Globus pallidus (tissue), 1 donor: ENCODE results near the gene SLC44A4.
A peak's percentile ranks its signal among the peaks of the same experiment; 100 is the strongest.
"Not testable (repeated sequence)": the region's sequence is repeated elsewhere in the genome, so short reads cannot be mapped to it uniquely, and the experiment has no call there.

ENCODE experiments used
- DNase-seq: peaks from one replicate; pipeline ENCODE4 v3.0.0-alpha.2; 2015; ENCODE audit warnings: low spot score

SLC44A4 gene

DNA sequence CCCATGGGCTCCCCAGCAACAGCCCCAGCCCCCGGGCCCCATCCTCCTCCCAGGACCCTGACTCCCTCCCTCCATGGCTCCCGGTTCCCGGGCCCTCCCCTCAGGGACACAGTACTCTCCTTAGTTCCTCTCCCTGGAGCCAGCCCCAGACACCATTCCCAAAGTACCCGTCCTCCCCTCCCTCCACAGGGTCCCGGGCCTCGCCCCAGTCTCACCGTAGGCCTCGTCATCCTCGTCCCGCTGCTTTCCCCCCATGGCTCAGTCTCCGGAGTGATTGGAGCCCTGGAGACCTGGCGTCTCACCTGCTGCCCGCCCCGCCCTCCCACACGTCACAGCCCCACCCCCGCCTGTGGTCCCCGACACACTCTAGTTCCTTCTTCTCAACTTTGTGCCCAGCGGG, at the start of gene SLC44A4:
TSS of gene SLC44A4 (minus strand) at position 272 of the 400 bp plus-strand sequence. CDS start at position 255, 17 bp downstream.
- DNase-seq = no peak

GRCh38 chr6:31928672-31928939, 49.8 kb upstream of the SLC44A4 start:
- DNase-seq = no peak

GRCh38 chr6:31927863-31928671, 49.3 kb upstream of the SLC44A4 start:
- DNase-seq = no peak

DNA sequence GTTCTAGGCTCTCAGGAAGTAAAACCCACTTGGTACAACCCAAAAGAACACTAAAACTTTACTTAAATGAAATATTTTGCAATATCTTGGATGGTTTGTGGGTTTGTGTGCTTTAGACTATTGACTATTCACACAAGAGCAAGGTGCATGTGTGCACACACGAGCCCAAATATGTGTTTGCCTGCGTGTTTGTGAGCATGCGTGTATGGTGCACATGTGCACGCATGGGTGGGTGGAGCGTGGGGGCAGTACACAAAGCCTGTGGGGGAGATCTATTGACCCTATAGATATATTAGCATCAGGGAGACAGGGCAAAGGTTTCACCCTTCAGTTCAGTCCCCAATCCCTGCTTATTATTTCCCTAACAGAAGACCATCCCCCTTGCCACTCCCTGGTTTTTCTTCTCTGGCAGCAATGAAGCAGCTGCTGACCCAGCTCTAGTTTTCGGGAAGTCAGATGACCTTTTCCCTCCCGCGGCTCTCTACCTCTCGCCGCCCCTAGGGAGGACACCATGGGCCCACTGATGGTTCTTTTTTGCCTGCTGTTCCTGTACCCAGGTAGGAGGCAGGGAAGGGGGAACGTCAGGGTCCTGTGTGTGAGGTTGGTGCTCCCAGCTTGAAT, 48.6 kb upstream of the SLC44A4 start, which contains the start of gene C2:
TSS of gene C2 (plus strand) at position 476 of the 621 bp plus-strand sequence. CDS start at position 512, 36 bp downstream.
- no peak for DNase-seq

DNA sequence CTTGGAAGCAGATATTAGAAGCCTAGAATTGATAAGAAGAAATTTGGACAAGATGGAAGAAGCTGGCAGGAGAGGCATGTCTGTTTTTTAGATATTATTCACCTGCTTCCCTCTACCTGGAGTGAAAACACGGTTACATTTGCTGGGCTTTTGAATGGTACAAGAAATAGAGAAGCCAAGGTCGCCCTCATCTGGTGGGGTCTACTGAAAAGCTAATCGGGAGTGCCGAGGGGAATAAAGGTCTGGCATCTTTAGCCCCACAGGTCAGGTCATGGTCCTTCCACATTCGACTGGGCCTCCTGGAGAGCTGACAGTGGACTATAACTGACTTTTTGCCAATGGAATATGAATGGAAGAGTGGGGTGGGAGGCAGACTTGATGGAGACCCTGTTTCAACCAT, 44.1 kb upstream of the SLC44A4 start:
- DNase-seq = no peak

- DNase-seq = no peak
Measured at GRCh38 chr6:31920811-31921210, 42.0 kb upstream of the SLC44A4 start.

- DNase-seq = no peak
Measured at GRCh38 chr6:31919624-31920303, 41.0 kb upstream of the SLC44A4 start.

- DNase-seq = no peak
Measured at GRCh38 chr6:31918069-31918720, 39.4 kb upstream of the SLC44A4 start.

- DNase-seq = no peak
Measured at GRCh38 chr6:31915756-31916155, 37.0 kb upstream of the SLC44A4 start.

GRCh38 chr6:31915351-31915750, 36.6 kb upstream of the SLC44A4 start:
- DNase-seq = no peak

GRCh38 chr6:31911826-31912585, 33.2 kb upstream of the SLC44A4 start:
- no peak for DNase-seq

- DNase-seq = not testable (repeated sequence)
Measured at GRCh38 chr6:31909298-31909697, 30.5 kb upstream of the SLC44A4 start.

GRCh38 chr6:31908791-31909190, 30.0 kb upstream of the SLC44A4 start:
- no peak for DNase-seq

DNA sequence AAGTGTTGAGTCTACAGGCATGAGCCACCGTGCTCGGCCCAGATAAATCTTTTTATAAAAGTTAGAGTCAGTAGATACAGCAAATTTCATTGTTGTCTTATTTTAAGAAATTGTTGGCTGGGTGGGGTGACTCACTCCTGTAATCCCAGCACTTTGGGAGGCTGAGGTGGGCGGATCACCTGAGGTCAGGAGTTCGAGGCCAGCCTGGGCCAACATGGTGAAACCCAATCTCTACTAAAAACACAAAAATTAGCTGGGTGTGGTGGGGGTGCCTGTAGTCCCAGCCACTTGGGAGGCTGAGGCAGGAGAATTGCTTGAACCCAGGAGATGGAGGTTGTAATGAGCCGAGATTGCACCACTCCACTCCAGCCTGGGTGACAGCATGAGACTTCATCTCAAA, 29.5 kb upstream of the SLC44A4 start:
- not testable (repeated sequence) for DNase-seq

DNA sequence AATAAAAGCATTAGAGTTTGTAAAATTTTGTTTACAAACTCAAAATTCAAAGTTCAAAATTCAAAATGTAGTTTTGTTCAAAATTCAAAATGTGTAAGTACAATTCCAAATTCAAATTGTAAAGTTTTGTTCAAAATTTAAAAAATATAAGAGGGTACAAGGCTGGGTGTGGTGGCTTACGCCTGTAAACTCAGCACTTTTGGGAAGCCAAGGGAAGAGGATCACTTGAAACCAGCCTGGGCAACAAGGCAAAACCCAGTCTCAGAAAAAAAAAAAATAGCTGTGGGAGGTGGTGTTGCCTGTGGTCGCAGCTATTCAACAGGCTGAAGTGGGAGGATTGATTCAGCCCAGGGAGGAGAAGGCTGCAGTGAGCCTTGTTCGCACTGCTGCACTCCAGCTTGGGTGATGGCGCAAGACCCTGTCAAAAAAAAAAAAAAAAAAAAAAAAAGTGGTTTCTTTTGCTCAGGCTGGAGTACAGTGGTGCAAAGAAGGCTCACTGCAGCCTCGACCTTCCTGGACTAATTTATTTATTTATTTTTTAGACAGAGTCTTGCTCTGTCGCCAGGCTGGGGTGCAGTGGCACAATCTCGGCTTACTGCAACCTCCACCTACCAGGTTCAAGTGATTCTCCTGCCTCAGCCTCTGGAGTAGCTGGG, 28.5 kb upstream of the SLC44A4 start:
- DNase-seq = no peak

DNA sequence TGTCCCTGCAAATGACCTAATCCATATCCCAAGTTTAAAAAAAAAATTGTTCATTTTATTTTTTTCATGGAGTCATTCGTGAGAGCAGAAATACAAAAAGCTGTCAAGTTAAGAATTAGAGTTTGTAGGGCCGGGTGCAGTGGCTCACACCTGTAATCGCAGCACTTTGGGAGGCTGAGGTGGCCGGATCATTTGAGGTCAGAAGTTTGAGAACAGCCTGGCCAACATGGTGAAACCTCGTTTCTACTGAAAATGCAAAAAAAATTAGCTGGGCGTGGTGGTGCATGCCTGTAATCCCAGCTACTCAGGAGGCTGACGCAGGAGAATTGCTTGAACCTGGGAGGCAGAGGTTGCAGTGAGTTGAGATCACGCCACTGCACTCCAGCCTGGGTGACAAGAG, 27.9 kb upstream of the SLC44A4 start:
- not testable (repeated sequence) for DNase-seq

- no peak for DNase-seq
Measured at GRCh38 chr6:31906122-31906521, 27.3 kb upstream of the SLC44A4 start.

- no peak for DNase-seq
Measured at GRCh38 chr6:31905041-31905440, 26.2 kb upstream of the SLC44A4 start.

DNA sequence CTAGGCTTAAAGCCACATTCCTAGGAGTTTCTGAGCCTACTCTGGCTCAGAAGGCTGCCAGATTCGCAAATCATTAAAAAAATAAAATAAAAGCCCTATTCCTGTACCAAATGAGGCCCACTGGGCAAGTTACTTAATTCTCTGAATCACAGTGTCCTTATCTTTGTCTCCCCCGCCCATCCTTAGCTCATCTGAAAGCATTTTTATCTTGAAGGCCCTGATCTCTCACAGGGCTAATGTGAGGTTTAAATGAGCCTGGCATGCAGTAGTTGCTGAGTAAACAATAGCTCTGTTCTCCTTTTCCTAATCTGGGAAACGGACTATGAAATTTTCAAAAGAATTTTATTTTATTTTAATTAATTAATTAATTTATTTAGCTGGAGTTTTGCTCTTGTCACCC, 25.2 kb upstream of the SLC44A4 start:
- DNase-seq = no peak

GRCh38 chr6:31901953-31902643, 23.3 kb upstream of the SLC44A4 start, which contains the start of gene ZBTB12:
TSS of gene ZBTB12 (minus strand) at chr6:31902086. CDS start at chr6:31901305, 781 bp downstream.
- DNase-seq = peak; percentile 97
